HG03342 (cell line): ENCODE measurements around the gene TRPV4.

Experiments used
- ATAC-seq: cut with Tn5 transposase; IDR thresholded peaks from one replicate; pipeline ENCODE4 v1.9.1; 2021; ENCODE audit warnings: mild to moderate bottlenecking, moderate library complexity; ENCODE audit not compliant: unreplicated experiment

Gene TRPV4

DNA sequence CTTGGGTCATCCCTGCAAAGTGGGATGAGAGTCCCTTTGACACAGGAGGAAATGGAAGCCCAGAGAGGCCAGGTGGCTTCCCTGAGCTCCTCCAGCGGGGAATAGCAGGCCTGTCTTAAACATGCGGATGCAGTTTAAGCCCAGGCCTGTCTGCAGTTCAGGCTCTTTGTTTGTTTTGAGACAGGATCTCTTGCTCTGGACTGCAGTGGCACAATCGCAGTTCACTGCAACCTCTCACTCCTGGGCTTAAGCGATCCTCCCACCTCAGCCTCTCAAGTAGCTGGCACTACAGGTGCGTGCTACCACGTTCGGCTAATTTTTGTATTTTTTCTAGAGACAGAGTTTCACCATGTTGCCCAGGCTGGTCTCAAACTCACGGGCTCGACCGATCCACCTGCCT is 3.5 kb downstream of the TRPV4 start:
- no peak for ATAC-seq

DNA sequence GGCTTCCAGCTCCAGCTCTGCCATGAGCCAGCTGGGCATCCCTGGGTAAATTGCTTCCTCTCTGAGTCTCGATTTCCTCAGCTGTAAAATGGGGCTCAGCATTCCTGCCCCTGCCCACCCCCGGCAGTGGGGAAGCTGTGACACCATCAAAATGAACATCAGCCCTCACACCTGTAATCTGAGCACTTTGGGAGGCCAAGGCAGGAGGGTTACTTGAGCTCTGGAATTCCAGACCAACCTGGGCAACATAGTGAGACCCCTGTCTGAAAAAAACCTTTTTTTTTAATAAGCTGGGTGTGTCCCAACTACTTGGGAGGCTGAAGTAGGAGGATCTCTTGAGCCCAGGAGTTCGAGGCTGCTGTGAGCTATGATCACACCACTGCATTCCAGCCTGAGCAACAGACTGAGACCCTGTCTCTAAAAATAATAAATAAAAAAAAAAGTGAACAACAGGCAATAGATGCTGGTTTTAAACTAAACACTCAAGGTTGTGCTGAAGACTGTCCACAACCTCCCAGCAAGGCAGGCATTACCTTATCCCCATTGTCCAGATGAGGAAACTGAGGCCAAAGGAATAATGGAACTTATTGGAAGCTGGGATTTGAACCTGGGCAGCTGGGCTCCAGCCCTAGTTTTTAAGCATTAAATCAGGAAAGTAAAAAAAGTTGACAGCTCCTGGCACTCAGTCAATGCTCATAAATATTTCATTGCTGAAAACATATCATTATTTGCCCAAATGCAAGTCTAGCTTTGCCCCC is 4.3 kb downstream of the TRPV4 start:
- no peak for ATAC-seq

DNA sequence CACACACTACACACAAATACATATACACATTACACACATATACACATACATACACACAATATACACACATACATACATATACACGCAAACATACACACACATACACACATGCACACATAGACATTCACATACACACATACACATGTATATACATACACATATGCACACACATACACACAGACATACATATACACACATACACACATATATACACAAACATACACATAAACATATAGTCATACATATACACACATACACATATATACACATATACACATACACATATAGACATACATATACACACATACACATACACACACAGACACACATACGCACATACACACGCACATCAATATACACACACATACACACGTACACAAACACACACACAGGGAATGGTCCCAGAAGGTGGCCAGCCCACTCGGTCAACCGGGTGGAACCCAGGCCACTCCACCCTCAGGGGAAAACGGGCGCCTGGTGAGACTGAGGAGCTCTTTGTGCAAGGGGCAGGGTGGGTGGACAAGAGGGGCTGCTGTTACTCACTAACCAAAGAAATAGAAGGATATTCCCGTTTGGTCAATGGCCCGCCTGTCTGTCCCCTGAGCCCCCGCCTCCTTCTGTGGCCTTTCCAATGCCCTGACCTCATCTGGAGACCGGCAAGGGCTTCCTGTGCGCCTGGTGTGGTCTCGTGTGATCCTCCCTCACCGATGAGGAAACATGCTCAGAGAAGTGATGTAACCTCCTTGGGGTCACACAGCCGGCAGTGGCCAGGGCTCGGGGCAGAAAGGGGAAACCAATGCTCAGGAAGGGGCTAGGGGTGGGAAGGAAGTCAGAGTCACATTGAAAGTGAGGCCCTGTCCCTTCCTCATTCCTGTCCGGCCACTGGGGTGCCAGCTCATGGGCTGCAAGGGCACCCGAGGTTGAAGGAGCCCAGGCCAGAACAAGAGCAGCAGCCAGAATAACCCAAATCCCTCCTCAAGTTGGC is 5.3 kb downstream of the TRPV4 start:
- no peak for ATAC-seq

DNA sequence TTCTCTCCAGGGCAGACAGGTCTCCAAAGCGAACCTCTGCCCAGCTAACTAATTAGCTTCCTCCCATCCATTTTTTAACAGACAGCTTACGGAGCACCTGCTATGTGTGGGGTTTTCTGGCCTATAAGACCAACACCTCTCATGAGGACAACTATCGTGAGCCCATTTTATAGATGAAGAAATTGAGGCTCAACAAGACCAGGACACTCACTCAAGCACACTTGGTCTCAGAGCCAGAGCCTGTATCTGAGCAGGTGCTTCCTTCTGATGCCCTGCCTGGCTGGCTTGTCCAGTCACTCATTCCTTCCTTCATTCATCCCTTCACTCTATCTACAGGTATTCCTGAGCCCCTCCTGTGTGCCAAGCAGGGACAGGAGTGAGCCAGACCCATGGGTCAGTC is 6.1 kb downstream of the TRPV4 start:
- no peak for ATAC-seq

DNA sequence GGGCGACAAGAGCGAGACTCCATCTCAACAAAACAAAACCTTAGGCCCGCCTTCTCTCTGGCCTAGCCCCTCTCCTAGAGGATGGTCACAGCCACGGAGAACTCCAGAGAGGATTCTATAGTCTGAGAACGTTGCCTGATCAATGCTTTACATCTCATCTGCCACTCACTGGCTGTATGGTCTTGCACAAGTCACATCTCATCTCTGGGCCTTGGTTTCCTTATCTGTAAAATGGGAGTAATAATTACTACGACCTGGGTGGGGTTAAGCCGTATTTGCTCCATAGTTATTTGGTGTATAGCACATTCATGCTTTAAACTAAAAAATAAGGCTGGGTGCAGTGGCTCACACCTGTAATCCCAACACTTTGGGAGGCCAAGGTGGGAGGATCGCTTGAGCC is 8.5 kb downstream of the TRPV4 start:
- no peak for ATAC-seq

DNA sequence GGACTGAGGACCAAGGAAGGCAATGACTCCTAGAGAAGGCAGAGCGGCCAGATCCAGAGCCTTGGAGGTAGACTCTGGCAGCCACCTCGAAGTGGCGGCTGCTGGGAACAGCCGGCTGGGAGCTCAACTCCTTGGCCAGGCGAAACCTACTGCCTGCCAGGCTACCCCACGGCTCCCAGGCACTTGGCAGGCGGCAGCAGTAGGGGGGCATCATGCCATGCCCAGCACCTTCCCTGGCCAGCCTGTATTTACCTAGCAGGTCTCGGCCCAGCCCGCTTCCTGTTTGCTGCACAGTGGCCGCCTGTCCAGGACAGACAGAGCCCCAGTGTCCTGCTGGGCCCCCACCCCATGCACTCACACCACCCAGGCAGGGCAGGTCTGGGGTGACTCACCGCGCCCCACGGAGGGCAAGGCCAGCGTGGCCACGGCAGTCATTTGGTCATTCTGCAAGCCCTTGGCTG is 10.2 kb downstream of the TRPV4 start:
- ATAC-seq = no peak

DNA sequence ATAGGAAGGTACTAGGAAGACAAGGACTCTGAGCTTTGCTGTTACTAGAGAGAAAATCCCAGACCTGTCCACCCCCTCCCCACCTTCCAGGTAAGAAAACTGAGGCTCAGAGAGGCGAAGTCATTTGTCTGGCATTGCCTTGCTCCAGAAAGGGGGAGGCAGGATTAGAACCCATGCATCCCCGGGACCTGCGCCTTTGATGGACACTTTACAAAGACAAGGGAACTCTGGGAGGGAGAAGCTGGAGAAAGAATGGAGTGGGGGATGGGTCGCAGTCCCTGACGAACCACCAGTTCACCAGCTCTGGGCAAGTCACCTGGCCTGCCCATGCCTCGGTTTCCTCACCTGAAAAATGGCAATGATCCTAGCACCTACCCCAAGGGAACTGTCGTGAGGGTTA is 10.8 kb downstream of the TRPV4 start:
- no peak for ATAC-seq

DNA sequence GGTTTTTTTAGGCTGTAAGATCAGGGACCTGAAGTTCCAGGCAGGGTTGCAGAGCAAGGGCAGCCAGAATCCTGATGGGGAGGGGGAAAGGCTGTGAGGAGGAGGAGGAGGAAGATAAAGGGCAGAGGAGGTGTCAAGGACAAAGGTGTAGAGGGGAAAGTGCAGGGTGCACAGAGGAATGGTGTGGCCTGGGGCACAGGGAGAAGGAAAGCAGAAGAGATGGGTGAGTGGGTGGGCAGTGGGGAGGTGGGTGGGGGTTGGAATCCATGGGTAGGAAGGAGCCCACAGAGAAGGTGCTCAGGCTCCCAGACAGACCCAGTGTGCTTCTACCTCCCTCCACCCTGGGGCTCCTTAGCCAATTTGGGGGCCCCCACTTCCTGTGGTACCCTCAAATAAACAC is 11.2 kb downstream of the TRPV4 start:
- ATAC-seq = no peak

DNA sequence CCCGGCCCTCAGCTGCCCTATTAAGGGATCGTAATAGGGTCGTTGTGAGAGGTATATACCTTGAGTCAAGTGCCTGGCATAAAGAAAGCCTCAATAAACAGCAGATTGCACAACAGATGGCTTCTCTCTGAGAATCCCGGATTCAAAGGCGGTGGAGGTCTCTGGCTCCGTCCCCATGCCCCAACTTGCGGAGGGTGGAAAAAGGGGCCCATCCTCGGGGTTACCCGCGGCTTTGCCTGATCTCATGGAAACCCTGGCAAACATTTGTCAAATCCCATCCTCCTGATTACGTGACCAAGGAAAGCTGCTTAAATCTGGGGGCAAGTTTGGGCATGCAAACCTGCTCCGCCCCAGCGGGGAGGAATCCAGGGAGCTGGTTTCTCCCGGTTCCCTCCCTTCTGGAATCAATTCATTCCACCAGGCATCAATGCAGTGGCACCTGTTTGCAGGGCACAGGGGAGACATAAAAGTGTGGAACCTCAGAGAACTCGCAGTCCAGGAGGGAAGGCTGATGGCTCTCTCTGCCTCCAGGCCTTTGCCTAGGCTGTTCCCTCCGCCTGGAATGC is 12.3 kb downstream of the TRPV4 start:
- ATAC-seq = no peak

DNA sequence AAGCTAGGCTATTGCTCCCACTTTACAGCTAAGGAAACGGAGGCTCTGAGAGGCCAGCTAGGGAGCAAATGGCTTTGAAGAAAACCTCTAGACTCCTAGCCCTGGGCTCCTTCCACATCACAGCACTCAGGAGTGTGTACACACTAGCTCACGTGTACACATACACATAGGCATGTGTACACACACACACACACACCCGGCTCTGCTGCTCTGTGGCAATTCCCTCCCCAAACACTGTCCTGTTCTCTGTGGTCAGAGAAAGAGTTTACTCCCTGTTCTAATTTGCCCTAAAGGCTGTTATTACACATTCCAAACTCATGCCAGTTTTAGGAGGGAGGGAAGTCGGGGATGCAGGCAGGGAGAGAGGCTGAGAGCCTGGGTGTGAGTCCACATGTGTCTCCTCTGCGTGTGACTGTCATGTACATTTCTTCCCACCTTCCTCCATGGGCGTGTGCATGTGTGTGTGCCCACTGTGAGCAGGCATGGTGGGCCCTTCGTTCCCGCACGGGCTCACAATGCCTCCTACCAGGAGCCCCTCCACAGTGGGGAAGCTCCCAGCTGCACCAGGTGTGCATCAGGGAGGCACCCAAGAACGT is 14.2 kb downstream of the TRPV4 start:
- no peak for ATAC-seq

DNA sequence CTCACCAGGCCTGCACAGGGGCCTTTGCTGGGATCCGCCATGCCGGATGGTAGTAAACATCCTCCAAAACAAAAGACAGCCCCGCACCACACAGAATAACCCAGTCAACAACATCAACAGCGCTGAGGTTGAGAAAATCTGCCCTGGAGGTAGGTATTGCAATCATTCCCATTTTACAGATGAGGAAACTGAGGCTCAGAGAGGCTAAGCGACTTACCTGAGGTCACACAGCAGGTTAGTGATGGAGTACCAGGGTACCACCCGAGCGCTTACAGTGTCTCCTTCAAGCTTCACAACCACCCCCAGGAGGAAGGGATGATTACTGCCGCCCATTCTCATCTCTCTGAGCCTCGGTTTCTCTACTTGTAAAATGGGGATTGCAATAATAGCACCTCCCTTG is 14.9 kb downstream of the TRPV4 start:
- no peak for ATAC-seq

DNA sequence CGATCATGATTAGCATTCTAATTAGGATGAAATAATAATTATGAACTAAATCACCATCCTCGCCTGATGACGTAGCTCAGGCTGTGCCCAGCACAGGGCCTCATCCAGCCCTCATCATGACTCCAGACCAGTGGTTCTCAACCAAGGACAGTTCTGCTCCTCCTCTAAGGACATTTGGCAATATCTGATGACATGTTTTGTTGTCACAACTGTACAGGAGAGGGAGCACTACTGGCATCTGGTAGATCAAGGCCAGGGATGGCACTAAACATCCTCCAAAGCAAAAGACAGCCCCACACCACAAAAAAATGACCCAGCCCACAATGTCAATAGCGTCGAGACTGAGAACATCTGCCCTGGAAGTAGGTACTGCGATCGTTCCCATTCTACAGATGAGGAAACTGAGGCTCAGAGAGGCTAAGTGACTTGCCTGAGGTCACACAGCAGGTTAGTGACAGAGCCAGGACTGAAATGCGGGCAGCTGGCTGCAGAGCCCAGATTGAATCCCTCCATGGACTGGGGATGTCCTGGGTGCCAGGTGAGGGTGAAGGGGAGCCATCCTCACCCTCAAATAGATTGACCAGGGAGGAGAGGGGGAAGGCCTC is 15.5 kb downstream of the TRPV4 start:
- ATAC-seq = no peak

DNA sequence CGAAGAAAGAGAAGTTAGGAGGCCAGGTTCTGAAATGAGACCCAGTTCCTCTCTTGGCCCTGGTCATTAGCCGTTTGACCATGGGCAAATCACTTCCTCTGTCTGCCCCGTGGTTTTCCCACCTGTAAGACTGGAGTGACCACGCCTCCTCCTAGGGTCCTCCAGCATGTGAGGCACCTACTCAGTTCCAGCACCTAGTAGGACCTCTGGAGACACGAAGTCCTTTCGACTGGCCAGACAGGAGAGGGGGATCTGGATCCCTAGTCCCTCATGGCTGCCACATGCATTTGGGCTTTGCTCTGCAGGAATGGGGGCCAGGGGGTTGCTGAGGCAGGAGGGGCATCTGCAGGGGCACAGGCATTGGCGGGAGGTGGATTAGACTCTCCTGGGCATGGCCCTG is 16.3 kb downstream of the TRPV4 start:
- ATAC-seq = no peak

DNA sequence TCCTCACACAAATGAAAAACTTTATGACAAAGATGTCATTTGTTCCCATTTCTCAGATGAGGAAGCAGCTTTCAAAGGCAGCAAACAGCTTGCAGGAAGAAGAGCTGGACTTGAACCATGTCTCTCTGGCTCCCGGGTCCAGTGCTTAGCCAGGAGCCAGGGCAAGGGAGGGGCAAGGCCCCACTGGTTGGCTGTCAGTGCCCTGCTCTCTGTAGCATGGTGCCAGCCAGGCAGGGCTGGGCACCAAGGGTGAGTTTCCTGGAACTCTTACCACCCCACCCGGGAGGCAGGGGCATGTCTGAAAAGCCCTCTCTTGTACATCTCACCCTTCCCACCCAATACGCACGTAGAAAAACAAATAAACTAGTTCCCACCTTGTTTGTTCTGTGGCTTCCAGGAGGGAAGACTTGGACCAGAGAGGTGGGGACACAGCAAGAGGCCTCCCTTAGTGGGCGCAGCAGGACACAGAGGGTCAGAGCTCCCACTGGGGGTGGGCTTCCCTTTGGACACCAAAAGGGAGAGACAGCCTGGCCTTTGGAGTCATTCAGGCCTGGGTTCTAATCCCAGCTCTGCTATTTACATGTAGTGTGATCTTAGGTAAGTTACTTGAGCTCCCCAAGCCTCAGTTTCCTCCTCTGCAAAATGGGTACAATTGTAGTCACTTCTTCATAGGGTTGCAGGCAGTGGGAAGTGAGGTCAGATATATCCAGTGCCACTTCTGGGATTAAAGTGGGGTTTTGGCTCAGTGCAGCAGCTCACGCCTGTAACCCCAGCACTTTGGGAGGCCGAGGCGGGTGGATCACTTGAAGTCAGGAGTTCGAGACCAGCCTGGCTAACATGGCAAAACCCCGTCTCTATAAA is 17.2 kb downstream of the TRPV4 start:
- ATAC-seq = no peak

DNA sequence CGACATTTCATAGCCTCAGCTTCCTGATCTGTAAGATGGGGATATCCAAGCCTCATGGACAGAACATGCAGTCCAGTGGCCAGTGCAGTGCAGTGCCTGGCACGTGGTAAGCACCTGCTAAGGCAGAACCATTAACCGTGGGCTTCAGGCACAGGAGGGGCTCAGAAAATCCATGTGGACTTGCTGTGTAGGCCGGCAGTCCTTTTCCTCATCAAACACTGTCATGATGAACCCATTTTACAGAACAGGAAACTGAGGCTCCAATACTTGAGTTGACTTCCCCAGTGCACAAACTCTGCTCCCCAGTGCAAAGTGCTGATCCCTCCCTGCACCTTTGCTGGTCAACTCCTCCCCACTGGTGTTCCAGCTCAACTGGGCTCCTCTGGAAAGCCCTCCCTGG is 18.0 kb downstream of the TRPV4 start:
- no peak for ATAC-seq

DNA sequence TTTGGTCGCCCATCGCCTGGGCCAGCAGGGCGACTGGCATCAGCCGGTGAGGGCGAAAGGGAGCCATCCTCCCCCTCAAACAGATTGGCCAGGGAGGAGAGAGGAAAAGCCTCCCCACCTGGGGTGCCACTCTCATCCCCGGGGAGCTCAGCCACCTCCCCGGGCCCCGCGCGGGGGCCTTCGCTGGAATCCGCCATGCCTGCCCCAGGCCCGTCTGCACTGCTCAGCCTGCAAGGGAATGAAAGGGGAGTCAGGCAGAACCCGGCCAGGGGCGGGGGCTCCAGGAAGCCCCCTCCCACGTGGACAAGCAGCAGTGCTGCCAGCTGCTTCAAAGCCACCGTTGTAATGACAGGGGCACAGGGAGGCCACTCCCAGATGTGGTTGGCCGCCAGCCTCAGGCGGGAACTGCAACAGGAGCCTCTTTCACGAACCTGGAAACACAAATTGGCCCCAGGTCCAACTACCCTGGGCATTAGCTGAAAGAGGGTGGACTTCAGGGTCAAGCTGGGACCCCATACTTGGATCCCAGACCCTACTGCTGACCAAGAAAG is 18.5 kb downstream of the TRPV4 start:
- no peak for ATAC-seq

DNA sequence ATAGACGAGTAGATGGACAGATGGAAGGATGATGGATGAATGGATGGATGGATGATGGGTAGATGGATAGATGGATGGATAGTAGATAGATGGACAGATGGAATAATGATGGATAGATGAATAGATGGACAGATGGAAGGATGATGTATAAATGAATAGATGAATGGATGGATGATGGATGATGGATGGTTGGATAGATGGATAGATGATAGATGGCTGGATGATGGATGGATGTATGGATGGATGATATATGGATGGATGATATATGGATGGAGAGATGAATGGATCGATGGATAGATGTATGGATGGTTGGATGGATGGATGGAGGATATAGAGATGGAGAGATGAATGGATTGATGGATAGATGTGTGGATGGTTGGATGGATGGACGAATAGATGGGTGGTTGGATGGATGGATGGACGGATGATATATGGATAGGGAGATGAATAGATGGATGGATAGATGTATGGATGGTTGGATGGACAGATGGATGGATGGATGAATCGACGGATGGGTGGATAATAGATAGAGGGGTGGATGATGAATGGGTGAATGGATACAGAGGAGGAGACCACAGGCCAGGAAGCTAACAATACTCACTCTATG is 19.3 kb downstream of the TRPV4 start:
- no peak for ATAC-seq

DNA sequence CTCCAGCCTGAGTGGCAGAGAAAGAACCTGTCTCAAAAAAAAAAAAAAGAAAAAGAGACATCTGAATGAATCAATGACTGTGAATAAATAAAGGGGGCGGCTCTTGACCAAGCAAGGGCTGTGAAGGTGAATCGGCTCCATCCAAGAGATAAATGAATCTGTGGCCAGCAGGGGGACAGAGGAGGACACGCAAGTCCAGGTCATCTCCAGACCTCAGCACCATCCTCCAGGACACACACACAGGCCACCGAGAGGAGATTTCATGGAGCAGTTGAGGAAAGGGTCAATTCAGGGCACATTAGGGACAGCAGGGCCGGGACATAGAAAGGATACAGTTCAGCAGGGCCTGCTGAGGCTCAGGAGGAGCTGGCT is 21.6 kb downstream of the TRPV4 start:
- ATAC-seq = no peak

DNA sequence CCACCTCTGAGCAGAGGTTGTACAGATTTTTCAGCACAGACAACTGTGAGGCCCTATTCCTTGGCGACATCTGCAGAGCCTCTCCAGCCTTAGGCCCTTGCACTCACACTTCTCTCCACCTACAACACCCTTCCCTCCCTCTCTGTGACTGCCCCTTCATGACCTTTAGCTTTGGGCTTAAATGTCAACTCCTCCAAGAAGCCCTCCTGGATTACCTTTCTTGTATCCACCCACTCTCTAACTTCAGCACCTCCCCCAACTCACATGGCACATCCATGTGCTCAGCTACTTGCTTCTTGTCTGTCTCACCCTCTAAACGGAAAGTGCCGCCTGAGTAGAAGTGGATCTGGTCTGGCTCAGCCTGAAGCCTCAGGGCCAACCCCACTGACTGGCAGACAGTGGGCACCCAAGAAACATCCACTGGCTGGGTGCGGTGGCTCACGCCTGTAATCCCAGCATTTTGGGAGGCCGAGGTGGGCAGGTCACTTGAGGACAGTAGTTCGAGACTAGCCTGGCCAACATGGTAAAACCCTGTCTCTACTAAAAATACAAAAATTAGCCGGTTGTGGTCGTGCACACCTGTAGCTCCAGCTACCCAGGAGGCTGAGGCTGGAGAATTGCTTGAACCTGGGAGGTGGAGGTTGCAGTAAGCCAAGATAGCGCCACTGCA is 22.1 kb downstream of the TRPV4 start:
- ATAC-seq = no peak
